ENCODE results near the gene KISS1R.

Gene KISS1R

DNA sequence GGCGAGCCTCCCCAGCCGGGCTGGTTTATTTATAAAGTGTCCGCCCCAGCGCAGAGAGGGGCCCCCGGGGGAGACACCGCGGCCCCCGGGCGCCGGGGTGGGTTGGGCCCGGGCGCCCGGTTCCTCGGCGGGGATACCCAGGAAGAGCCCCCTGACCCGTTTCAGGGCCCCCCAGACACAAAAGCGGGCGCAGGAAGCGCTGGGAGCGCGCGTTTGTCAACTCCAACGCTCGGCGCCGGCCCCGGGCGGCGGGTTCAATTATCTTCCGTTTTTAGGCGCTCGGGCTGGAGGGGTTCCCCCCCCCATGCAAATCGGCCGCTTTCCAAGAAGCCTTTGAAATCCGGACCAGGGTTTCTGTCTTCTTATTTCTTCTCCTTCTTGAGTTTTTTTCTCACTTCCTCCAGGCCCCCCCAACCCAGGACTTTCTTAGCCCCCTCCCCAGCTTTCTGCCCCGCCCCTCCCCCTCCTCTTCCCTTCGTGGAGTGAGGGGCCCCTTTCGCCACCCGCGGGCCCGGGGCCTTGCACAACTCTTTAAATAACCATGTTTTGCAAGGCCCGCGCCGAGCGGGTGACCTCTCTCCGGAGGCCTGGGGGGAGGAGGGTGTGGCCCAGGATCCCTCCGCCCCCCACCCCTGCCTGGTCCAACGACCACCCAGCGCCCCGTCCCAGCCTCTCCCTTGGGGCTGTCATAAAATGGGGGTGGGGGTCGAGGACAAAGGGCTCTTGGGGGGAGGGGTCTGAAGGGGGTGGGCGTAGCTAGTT, 9.6 kb downstream of the KISS1R start:
- Histone ChIP-seq H3K4ac (ENCODE audit: low read depth, low read length) (peak overlapping the region; percentile 99), H3K56ac (ENCODE audit: low read length) (peak overlapping the region; percentile 89), H3K9ac (ENCODE audit: low read length) (peak overlapping the region; percentile 93), H4K5ac (ENCODE audit: low read length) (no peak overlapping the region), H4K8ac (ENCODE audit: low read depth, low read length) (peak overlapping the region; percentile 76), H2BK15ac (replicated peaks; ENCODE audit: low read depth) (no peak overlapping the region), H3K4me1 (ENCODE audit: control insufficient read depth, low read depth, low read length) (no peaks in the 10 kb centered on the region), H3K4me2 (ENCODE audit: low read length) (peak overlapping the region; percentile 31), H3K79me2 (ENCODE audit: control insufficient read depth, insufficient read depth, low read length) (peaks cover 26% of the 10 kb centered on the region), H3K4me3 (ENCODE audit: low read length) (peak overlapping the region; percentile 91), H2BK5ac (ENCODE audit: low read length) (no peak overlapping the region), H3K27me3 (ENCODE audit: insufficient read depth, low read length, poor library complexity) (no peaks in the 10 kb centered on the region), H3K36me3 (ENCODE audit: control insufficient read depth, insufficient read depth, low read length) (peaks cover 2% of the 10 kb centered on the region), H3K27ac (ENCODE audit: low read depth, low read length) (peak overlapping the region; percentile 92), H2BK120ac (ENCODE audit: low read depth, low read length) (peak overlapping the region; percentile 96), H2AK5ac (ENCODE audit: low read length) (no peak overlapping the region), H3K79me1 (ENCODE audit: low read length) (peaks cover 5% of the 10 kb centered on the region), H3K18ac (ENCODE audit: low read length) (peak overlapping the region; percentile 100), H3K23ac (ENCODE audit: low read length) (no peak overlapping the region)
- peak; percentile 69 for DNase-seq
- no CpG with 5 or more reads among the region's 52 CpGs for WGBS (ENCODE audit: extremely low coverage, insufficient coverage, low lambda C conversion rate)

DNA sequence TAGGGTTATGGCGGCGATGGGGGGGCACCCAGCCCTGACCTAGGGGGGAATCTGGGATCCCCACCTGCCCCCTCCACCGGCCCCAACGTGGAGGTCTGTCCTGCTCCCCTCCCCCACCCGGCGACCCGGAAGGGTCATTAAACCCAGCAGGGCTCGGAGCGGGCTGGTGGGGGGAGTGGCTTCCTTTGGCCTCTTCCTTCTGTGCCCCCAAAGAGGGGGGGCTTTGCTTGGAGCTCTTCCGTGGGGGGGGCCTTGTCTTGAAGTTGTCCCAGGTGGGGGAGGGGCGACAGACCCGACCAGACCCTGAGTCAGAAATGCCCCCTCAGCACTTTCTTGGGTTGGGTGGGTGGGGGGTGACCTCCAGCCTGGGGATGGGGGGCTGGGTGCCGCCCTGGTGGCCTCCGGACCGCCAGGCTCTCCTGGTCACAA, 10.2 kb downstream of the KISS1R start:
- H3K4me2 ChIP-seq (ENCODE audit: low read length) = peak overlapping the region; percentile 29
- peak overlapping the region; percentile 22 for H3K4me3 ChIP-seq (ENCODE audit: low read length)
- DNase-seq = peak; percentile 67
- H2BK15ac ChIP-seq (replicated peaks; ENCODE audit: low read depth) = no peak overlapping the region
- H3K79me2 ChIP-seq (ENCODE audit: control insufficient read depth, insufficient read depth, low read length) = peaks cover 32% of the 10 kb centered on the region
- peak overlapping the region; percentile 89 for H3K56ac ChIP-seq (ENCODE audit: low read length)
- no peaks in the 10 kb centered on the region for H3K4me1 ChIP-seq (ENCODE audit: control insufficient read depth, low read depth, low read length)
- no peak overlapping the region for H2AK5ac ChIP-seq (ENCODE audit: low read length)
- H2BK5ac ChIP-seq (ENCODE audit: low read length) = peak overlapping the region; percentile 49
- peak overlapping the region; percentile 78 for H3K9ac ChIP-seq (ENCODE audit: low read length)
- no peaks in the 10 kb centered on the region for H3K27me3 ChIP-seq (ENCODE audit: insufficient read depth, low read length, poor library complexity)
- no peak overlapping the region for H3K23ac ChIP-seq (ENCODE audit: low read length)
- peak overlapping the region; percentile 92 for H3K27ac ChIP-seq (ENCODE audit: low read depth, low read length)
- peak overlapping the region; percentile 100 for H3K18ac ChIP-seq (ENCODE audit: low read length)
- WGBS (ENCODE audit: extremely low coverage, insufficient coverage, low lambda C conversion rate) = no CpG with 5 or more reads among the region's 15 CpGs
- H4K5ac ChIP-seq (ENCODE audit: low read length) = no peak overlapping the region
- H4K8ac ChIP-seq (ENCODE audit: low read depth, low read length) = peak overlapping the region; percentile 76
- H2BK120ac ChIP-seq (ENCODE audit: low read depth, low read length) = peak overlapping the region; percentile 96
- H3K36me3 ChIP-seq (ENCODE audit: control insufficient read depth, insufficient read depth, low read length) = peaks cover 2% of the 10 kb centered on the region
- peaks cover 6% of the 10 kb centered on the region for H3K79me1 ChIP-seq (ENCODE audit: low read length)
- H3K4ac ChIP-seq (ENCODE audit: low read depth, low read length) = peak overlapping the region; percentile 99

GRCh38 chr19:927780-928401, 10.8 kb downstream of the KISS1R start:
- Histone ChIP-seq H3K36me3 (ENCODE audit: control insufficient read depth, insufficient read depth, low read length) (peaks cover 2% of the 10 kb centered on the region), H3K79me1 (ENCODE audit: low read length) (peaks cover 6% of the 10 kb centered on the region), H2BK5ac (ENCODE audit: low read length) (peak overlapping the region; percentile 49), H4K8ac (ENCODE audit: low read depth, low read length) (peak overlapping the region; percentile 76), H4K5ac (ENCODE audit: low read length) (no peak overlapping the region), H3K56ac (ENCODE audit: low read length) (peak overlapping the region; percentile 89), H3K4ac (ENCODE audit: low read depth, low read length) (peak overlapping the region; percentile 99), H2AK5ac (ENCODE audit: low read length) (no peak overlapping the region), H3K27me3 (ENCODE audit: insufficient read depth, low read length, poor library complexity) (no peaks in the 10 kb centered on the region), H2BK15ac (replicated peaks; ENCODE audit: low read depth) (no peak overlapping the region), H3K4me1 (ENCODE audit: control insufficient read depth, low read depth, low read length) (no peaks in the 10 kb centered on the region), H3K18ac (ENCODE audit: low read length) (peak overlapping the region; percentile 100), H3K27ac (ENCODE audit: low read depth, low read length) (peak overlapping the region; percentile 36), H3K4me3 (ENCODE audit: low read length) (no peak overlapping the region), H3K79me2 (ENCODE audit: control insufficient read depth, insufficient read depth, low read length) (peaks cover 37% of the 10 kb centered on the region), H2BK120ac (ENCODE audit: low read depth, low read length) (peak overlapping the region; percentile 96), H3K23ac (ENCODE audit: low read length) (peak overlapping the region; percentile 45), H3K9ac (ENCODE audit: low read length) (peak overlapping the region; percentile 78), H3K4me2 (ENCODE audit: low read length) (peak overlapping the region; percentile 18)
- no peak for DNase-seq
- no CpG with 5 or more reads among the region's 12 CpGs for WGBS (ENCODE audit: extremely low coverage, insufficient coverage, low lambda C conversion rate)

DNA sequence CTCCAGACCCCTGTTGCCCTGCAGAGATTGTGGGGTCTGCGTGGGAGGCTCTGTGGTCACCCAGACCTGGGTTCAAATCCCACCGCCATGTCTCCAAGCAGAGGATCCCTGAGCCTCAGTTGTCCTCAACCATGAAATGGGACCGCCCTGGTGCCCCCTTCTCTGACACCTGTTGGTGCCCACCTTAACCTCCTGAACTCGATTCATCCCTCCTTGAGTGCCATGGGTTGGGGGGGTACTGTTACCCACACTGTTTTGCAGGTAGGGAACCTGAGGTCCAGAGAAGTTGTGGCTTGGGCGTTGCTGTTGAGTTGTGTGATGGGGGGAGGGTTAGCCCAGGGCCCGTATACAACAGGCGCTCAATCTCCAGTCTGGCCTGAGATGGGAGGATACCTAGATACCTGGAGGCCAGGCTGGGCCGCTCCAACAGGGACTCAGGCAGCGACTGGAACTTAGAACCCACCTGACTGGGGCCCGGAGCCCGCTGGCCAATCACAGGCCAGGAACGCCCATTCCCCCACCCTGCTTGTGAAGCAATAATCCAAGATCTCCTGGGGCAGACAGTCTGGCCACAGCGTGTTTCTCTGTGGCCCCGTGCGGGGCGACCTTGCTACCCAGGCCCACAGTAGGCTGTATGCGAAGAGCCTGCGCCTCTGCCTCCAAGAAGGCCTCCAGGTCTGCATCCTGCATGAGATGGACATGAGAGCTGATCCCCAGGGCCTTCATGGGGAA, 11.5 kb downstream of the KISS1R start:
- Histone ChIP-seq H3K79me2 (ENCODE audit: control insufficient read depth, insufficient read depth, low read length) (peaks cover 44% of the 10 kb centered on the region), H3K4me3 (ENCODE audit: low read length) (no peak overlapping the region), H2BK5ac (ENCODE audit: low read length) (no peak overlapping the region), H3K23ac (ENCODE audit: low read length) (no peak overlapping the region), H2BK15ac (replicated peaks; ENCODE audit: low read depth) (no peak overlapping the region), H3K4me2 (ENCODE audit: low read length) (no peak overlapping the region), H3K4me1 (ENCODE audit: control insufficient read depth, low read depth, low read length) (no peaks in the 10 kb centered on the region), H3K27me3 (ENCODE audit: insufficient read depth, low read length, poor library complexity) (no peaks in the 10 kb centered on the region), H3K79me1 (ENCODE audit: low read length) (peaks cover 6% of the 10 kb centered on the region), H4K8ac (ENCODE audit: low read depth, low read length) (no peak overlapping the region), H4K5ac (ENCODE audit: low read length) (no peak overlapping the region), H2BK120ac (ENCODE audit: low read depth, low read length) (no peak overlapping the region), H3K36me3 (ENCODE audit: control insufficient read depth, insufficient read depth, low read length) (peaks cover 2% of the 10 kb centered on the region), H3K27ac (ENCODE audit: low read depth, low read length) (no peak overlapping the region), H3K18ac (ENCODE audit: low read length) (no peak overlapping the region), H2AK5ac (ENCODE audit: low read length) (no peak overlapping the region), H3K4ac (ENCODE audit: low read depth, low read length) (no peak overlapping the region), H3K9ac (ENCODE audit: low read length) (peak overlapping the region; percentile 27), H3K56ac (ENCODE audit: low read length) (peak overlapping the region; percentile 15)
- DNase-seq = no peak
- no CpG with 5 or more reads among the region's 18 CpGs for WGBS (ENCODE audit: extremely low coverage, insufficient coverage, low lambda C conversion rate)

DNA sequence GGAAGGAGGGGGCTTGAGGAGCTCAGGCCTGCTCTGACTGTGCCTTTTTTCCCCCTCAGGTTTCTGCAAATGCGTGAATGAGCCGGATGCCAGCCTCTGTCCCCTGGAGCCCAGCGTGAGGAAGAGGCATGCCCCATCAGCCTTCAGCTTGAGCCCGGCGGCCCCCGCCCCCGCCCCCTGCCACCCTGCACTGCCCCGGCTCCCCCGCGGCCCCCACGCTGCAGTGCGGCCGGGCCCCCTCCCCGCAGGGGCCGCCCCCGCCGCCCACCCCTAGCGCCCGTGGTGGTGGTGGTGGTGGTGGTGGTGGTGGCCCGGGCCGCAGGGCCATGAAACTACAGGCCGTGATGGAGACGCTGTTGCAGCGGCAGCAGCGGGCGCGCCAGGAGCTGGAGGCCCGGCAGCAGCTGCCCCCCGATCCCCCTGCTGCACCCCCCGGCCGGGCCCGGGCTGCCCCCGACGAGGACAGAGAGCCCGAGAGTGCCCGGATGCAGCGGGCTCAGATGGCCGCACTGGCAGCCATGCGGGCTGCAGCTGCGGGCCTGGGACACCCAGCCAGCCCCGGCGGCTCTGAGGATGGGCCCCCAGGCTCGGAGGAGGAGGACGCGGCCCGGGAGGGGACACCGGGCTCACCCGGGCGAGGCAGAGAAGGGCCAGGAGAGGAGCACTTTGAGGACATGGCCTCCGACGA, 12.2 kb downstream of the KISS1R start:
- Histone ChIP-seq H2BK15ac (replicated peaks; ENCODE audit: low read depth) (no peak overlapping the region), H3K79me2 (ENCODE audit: control insufficient read depth, insufficient read depth, low read length) (peaks cover 51% of the 10 kb centered on the region), H2BK120ac (ENCODE audit: low read depth, low read length) (no peak overlapping the region), H3K27me3 (ENCODE audit: insufficient read depth, low read length, poor library complexity) (no peaks in the 10 kb centered on the region), H3K56ac (ENCODE audit: low read length) (no peak overlapping the region), H2AK5ac (ENCODE audit: low read length) (no peak overlapping the region), H3K9ac (ENCODE audit: low read length) (no peak overlapping the region), H3K4me2 (ENCODE audit: low read length) (no peak overlapping the region), H3K79me1 (ENCODE audit: low read length) (peaks cover 6% of the 10 kb centered on the region), H3K4me3 (ENCODE audit: low read length) (no peak overlapping the region), H3K4ac (ENCODE audit: low read depth, low read length) (no peak overlapping the region), H3K4me1 (ENCODE audit: control insufficient read depth, low read depth, low read length) (no peaks in the 10 kb centered on the region), H4K8ac (ENCODE audit: low read depth, low read length) (no peak overlapping the region), H3K27ac (ENCODE audit: low read depth, low read length) (no peak overlapping the region), H3K23ac (ENCODE audit: low read length) (no peak overlapping the region), H2BK5ac (ENCODE audit: low read length) (no peak overlapping the region), H4K5ac (ENCODE audit: low read length) (no peak overlapping the region), H3K18ac (ENCODE audit: low read length) (no peak overlapping the region), H3K36me3 (ENCODE audit: control insufficient read depth, insufficient read depth, low read length) (peaks cover 2% of the 10 kb centered on the region)
- no peak for DNase-seq
- WGBS (ENCODE audit: extremely low coverage, insufficient coverage, low lambda C conversion rate) = no CpG with 5 or more reads among the region's 51 CpGs

All from mesendoderm (in vitro differentiated cells).